Nephron progenitor cell (in vitro differentiated cells): ENCODE data around the gene PPP2R2D.

ENCODE experiments used
- DNase-seq: peaks from one replicate; pipeline ENCODE4 v3.0.0; 2021
- H3K27ac Mint-ChIP-seq: 2 replicates; pipeline ENCODE4 v1.8.0; 2021; ENCODE audit warnings: mild to moderate bottlenecking, moderate library complexity, mixed read lengths
- H3K27me3 Mint-ChIP-seq: 2 replicates; pipeline ENCODE4 v1.8.0; 2021; ENCODE audit warnings: mild to moderate bottlenecking, low read depth, mixed read lengths; ENCODE audit not compliant: poor library complexity
- H3K36me3 Mint-ChIP-seq: 2 replicates; pipeline ENCODE4 v1.8.0; 2021; ENCODE audit warnings: low read depth, mixed read lengths
- H3K4me1 Mint-ChIP-seq: 2 replicates; pipeline ENCODE4 v1.8.0; 2021; ENCODE audit warnings: mixed read lengths
- H3K4me3 Mint-ChIP-seq: 2 replicates; pipeline ENCODE4 v1.8.0; 2021; ENCODE audit warnings: mild to moderate bottlenecking, moderate library complexity, mixed read lengths
- H3K9me3 Mint-ChIP-seq: 2 replicates; pipeline ENCODE4 v1.8.0; 2021; ENCODE audit warnings: mild to moderate bottlenecking, moderate library complexity, mixed read lengths
- TF ChIP-seq, protein P1 (sequence below): fragments of 200-600 bp; sonication (generic); IDR thresholded peaks from 2 replicates; pipeline ENCODE4 v1.5.0; 2021; ENCODE audit warnings: antibody characterized with exemption

PPP2R2D gene

DNA sequence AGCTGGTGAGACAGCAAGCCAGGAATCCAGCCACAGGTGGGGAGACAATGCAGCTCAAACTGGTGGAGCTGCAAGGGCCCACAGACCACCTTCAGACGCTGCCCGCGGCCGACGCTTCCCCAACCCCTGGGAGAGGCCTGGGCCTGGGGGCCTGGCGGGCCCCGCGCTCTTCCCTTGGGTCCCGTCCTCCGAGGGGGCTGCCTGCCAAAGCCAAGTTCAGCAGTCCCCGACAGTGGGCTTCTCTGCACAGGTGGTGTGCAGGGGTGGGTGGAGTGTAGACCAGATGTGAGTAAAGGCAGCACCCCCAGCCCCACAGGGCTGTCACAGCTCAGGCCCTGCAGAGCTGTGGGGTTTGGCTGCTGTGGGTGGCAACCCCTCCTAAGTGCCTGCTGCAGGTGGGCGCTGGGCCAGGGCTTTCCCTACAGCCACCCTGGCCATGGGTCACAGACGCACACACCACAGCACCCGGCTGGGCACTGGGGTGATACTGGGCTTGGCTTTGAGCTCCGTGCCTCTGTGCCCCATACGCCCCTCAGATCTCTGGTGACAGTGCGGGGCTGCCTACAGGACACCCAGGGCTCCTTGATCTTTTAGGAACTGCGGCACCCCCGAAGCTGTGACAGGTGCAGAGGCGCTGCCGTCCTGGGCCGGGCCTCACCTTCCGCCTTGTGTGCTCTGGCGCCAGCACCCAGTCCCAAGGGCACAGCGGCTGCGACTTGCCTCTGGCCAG is 60.4 kb downstream of the PPP2R2D start:
- Mint-ChIP-seq H3K36me3 (peaks cover 55% of the 10 kb centered on the region), H3K27me3 (peaks cover 3% of the 10 kb centered on the region), H3K9me3 (no peaks in the 10 kb centered on the region), H3K27ac (peak overlapping the region; percentile 78), H3K4me1 (peaks cover 11% of the 10 kb centered on the region), H3K4me3 (no peak overlapping the region)
- DNase-seq = no peak
- TF ChIP-seq, protein P1, sequence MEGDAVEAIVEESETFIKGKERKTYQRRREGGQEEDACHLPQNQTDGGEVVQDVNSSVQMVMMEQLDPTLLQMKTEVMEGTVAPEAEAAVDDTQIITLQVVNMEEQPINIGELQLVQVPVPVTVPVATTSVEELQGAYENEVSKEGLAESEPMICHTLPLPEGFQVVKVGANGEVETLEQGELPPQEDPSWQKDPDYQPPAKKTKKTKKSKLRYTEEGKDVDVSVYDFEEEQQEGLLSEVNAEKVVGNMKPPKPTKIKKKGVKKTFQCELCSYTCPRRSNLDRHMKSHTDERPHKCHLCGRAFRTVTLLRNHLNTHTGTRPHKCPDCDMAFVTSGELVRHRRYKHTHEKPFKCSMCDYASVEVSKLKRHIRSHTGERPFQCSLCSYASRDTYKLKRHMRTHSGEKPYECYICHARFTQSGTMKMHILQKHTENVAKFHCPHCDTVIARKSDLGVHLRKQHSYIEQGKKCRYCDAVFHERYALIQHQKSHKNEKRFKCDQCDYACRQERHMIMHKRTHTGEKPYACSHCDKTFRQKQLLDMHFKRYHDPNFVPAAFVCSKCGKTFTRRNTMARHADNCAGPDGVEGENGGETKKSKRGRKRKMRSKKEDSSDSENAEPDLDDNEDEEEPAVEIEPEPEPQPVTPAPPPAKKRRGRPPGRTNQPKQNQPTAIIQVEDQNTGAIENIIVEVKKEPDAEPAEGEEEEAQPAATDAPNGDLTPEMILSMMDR = no peak

DNA sequence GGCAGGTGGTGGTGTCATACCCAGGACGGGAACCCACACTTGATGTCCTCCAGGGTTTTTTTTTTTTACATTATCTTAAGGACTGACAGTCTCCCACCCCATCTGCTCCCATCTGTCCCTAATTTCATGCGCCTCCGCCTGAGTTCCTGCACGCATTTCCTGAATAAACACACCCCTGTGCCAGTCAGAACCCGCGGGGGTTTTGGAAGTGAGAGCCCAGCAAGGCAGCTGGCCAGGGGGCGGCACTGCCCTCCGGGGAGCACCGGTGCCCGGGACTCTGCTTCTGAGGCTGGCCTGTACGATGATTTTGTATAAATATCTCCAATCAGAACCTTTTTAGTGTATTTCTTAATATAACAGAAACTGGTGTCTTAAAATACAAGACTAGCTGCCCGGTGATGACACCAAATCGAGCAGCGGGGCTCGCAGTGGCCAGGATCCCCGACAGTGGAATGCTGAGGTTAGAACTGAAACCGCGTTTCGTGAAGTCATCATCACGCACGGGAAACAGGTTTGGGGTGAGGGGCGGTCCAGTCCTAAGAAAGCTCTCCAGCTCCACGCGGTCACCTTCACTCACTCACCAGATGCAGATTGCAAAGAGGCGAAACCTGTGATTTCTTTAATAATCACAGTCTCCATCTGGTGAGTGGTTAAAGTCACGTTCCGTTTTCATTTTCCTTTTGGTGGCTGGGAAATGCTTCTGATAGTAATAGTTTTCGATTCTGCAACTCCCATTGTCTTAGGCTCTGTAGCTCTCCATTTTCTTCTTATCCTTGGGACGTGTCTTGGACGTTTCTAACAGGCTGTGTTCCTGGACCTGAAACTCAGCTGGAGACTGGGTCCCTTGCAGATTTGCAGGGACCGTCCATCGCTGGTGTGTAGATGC is 61.2 kb downstream of the PPP2R2D start:
- DNase-seq = no peak
- TF ChIP-seq, protein P1 = no peak
- Mint-ChIP-seq H3K27me3 (peaks cover 3% of the 10 kb centered on the region), H3K4me1 (peaks cover 11% of the 10 kb centered on the region), H3K9me3 (no peaks in the 10 kb centered on the region), H3K36me3 (peaks cover 51% of the 10 kb centered on the region), H3K4me3 (no peak overlapping the region), H3K27ac (peak overlapping the region; percentile 72)

DNA sequence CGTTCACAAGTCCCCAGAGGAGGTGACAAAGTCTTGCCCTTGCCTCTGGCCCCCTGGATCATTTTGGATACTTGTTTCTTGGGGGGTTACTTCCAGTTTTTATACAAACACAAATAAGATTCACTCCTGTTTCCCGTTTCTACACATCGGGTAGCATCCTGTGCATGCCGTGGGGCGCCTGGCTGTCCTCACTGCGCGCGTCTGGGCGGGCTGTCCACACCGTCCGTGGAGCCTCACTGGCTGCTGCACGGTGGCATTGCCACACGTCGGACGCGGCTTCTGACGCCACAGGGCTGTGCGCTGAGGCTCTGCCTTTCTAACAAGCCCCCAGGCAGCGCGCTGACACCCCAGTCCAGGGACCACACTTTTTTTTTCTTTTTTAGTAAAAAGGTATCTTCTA is 62.5 kb downstream of the PPP2R2D start:
- H3K36me3 Mint-ChIP-seq = peaks cover 45% of the 10 kb centered on the region
- H3K27ac Mint-ChIP-seq = peak overlapping the region; percentile 95
- TF ChIP-seq, protein P1 = no peak
- no peak for DNase-seq
- H3K4me3 Mint-ChIP-seq = no peak overlapping the region
- H3K9me3 Mint-ChIP-seq = no peaks in the 10 kb centered on the region
- H3K27me3 Mint-ChIP-seq = no peaks in the 10 kb centered on the region
- peaks cover 11% of the 10 kb centered on the region for H3K4me1 Mint-ChIP-seq

DNA sequence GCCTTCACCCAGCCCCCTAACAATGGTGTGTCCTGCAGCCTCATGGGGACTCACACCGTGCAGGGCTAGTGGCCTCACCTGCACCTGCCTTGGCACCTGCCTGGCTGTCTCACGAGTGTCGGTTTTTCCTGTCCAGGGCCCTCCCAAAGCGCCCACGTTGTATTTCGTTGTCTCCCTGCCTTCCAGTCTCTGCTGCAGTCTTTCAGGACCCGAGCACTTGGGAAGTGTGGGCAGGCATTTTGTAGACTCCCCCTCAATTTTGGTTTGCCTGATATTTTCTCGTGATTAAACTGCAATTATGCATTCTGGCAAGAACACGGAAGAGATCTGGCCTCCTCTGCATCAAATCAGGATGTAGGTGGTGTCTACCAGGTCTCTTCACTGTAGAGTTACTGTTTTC is 63.0 kb downstream of the PPP2R2D start:
- no peak for DNase-seq
- peak overlapping the region; percentile 95 for H3K27ac Mint-ChIP-seq
- H3K27me3 Mint-ChIP-seq = no peaks in the 10 kb centered on the region
- H3K36me3 Mint-ChIP-seq = peaks cover 45% of the 10 kb centered on the region
- no peak overlapping the region for H3K4me3 Mint-ChIP-seq
- H3K9me3 Mint-ChIP-seq = no peaks in the 10 kb centered on the region
- H3K4me1 Mint-ChIP-seq = peaks cover 11% of the 10 kb centered on the region
- TF ChIP-seq, protein P1 = no peak

DNA sequence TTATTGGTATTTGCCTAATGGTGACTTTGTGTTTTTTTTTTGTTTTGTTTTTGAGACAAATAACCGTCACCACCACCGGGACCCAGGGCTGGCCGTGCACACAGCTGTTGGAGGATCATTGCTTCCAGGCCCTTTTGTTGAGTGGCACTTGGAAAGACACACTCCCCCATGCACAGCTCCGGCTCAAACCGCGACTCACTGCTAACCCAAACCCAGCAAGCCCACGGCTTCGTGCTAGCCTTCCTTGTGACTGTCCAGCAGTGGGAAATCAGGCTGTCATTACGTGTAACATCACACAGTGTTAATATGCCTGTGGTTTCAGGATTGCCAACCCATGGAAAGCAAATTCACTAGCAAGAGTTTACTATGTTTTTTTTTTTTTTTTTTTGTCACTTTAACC is 63.5 kb downstream of the PPP2R2D start:
- no peak overlapping the region for H3K4me3 Mint-ChIP-seq
- H3K36me3 Mint-ChIP-seq = peaks cover 45% of the 10 kb centered on the region
- no peak for DNase-seq
- H3K9me3 Mint-ChIP-seq = no peaks in the 10 kb centered on the region
- TF ChIP-seq, protein P1 = no peak
- H3K27me3 Mint-ChIP-seq = no peaks in the 10 kb centered on the region
- H3K27ac Mint-ChIP-seq = no peak overlapping the region
- H3K4me1 Mint-ChIP-seq = peaks cover 11% of the 10 kb centered on the region
